Smooth muscle cell (in vitro differentiated cells): ENCODE measurements around the gene ATXN1. TPM values are rescaled to one million over a fixed set of nuclear protein-coding genes. Genes with fewer than 3 reads are reported as not detected.

Source experiments
- DNase-seq: peaks from one replicate; lab custom pipeline; 2025; ENCODE audit not compliant: unreplicated experiment; lab: John Stamatoyannopoulos, UW
- H2AFZ ChIP-seq: fragments of 200-600 bp; sonication (generic); 2 replicates; pipeline ENCODE4 v1.6.0; 2016; ENCODE audit warnings: antibody characterized with exemption, low read depth, mild to moderate bottlenecking
- H3F3A ChIP-seq: fragments of 200-600 bp; sonication (generic); 2 replicates; pipeline ENCODE4 v1.6.0; 2017; ENCODE audit warnings: antibody characterized with exemption, low read depth
- H3K27ac ChIP-seq: fragments of 200-600 bp; sonication (generic); 2 replicates; pipeline ENCODE4 v1.5.1; 2016; ENCODE audit warnings: low read depth, mild to moderate bottlenecking
- H3K27me3 ChIP-seq: fragments of 200-600 bp; sonication (generic); 2 replicates; pipeline ENCODE4 v1.6.1; 2016; ENCODE audit warnings: low read depth, mild to moderate bottlenecking
- H3K36me3 ChIP-seq: fragments of 200-600 bp; sonication (generic); 2 replicates; pipeline ENCODE4 v1.5.1; 2016; ENCODE audit warnings: low read depth
- H3K4me1 ChIP-seq: fragments of 200-600 bp; sonication (generic); 2 replicates; pipeline ENCODE4 v1.5.1; 2016; ENCODE audit warnings: low read depth
- H3K4me2 ChIP-seq: fragments of 200-600 bp; sonication (generic); 2 replicates; pipeline ENCODE4 v1.6.0; 2016; ENCODE audit warnings: mild to moderate bottlenecking
- H3K4me3 ChIP-seq: fragments of 200-600 bp; sonication (generic); 2 replicates; pipeline ENCODE4 v1.5.1; 2016; ENCODE audit warnings: mild to moderate bottlenecking
- H3K79me2 ChIP-seq: fragments of 200-600 bp; sonication (generic); 2 replicates; pipeline ENCODE4 v1.6.0; 2016; ENCODE audit warnings: low read depth, mild to moderate bottlenecking
- H3K9ac ChIP-seq: fragments of 200-600 bp; sonication (generic); 2 replicates; pipeline ENCODE4 v1.6.0; 2016; ENCODE audit warnings: low read depth
- H3K9me3 ChIP-seq: fragments of 200-600 bp; sonication (generic); replicated peaks from 2 replicates; pipeline ENCODE4 v1.5.1; 2016; ENCODE audit warnings: low read depth
- H4K20me1 ChIP-seq: fragments of 200-600 bp; sonication (generic); 2 replicates; pipeline ENCODE4 v1.6.0; 2016; ENCODE audit warnings: low read depth
- WGBS: methylation state at CpG from one replicate; pipeline ENCODE4 v1.1.7; 2016; ENCODE audit warnings: low lambda C conversion rate; 5-methylcytosine and 5-hydroxymethylcytosine counted together
- polyA plus RNA-seq: library from polyadenylated mRNA; unstranded; fragments of >200 nt; fragmentation: Nextera tagmentation; extraction: Ambion mirVana; gene quantifications from 2 replicates; pipeline ENCODE4 v1.2.1, GENCODE V29; 2016
- total RNA-seq: library from RNA; depleted of rRNA; stranded (reverse); fragments of >200 nt; gene quantifications from 2 replicates; pipeline ENCODE4 v1.2.3, GENCODE V29; 2014
- TF ChIP-seq, protein P1 (sequence below): fragments of 200-600 bp; sonication (generic); IDR thresholded peaks from 2 replicates; pipeline ENCODE4 v1.5.1; 2017; ENCODE audit warnings: borderline replicate concordance, mild to moderate bottlenecking, antibody characterized with exemption; ENCODE audit not compliant: insufficient read depth, poor library complexity, severe bottlenecking

ATXN1 gene
- total and polyA plus RNA-seq, 2 experiments from 2014 or later, result 17.9 to 40.6 TPM

DNA sequence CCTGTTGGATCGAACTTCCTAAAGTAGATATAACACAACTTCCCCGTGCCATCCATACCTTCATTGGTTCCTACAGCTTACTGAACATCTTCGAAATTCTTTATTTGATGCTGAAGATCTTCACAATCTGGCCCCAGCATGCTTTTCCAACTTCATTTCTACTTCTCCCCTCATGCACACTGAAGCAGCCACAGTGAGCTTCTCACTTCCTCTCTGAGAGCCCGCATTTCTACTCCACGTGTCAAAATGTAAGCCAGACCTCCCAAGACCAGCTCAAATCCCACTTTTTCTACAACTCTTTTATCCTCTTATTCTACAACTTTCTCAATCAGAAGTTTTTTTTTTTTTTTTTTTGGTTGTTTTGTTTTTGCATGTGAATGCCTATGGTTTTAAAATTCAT is 268.1 kb downstream of the ATXN1 start:
- no peak for DNase-seq

DNA sequence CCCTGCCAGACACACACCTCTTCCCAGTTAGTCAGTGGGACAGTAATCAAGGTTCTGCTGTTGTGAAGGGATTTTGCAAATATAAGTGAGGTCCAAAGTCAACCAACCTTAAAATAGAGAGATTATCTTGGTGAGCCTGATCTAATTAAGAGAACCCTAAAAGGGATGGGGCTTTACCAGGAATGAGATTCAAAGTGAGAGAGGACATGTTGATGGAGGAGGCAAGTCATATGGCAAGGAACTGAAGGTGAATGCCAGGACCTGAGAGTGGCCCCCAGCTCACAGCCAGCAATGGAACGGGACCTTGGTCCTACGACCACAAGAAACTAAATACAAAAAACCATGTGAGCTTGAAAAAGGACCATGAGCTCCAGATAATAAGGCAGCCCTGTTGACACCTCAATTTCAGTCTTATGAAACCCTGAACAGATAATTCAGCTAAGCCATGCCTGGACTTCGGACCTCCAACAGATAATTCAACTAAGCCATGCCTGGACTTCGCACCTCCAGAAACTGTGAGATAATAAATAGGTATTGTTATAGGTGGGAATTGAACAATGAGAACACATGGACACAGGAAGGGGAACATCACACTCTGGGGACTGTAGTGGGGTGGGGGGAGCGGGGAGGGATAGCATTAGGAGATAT is 269.5 kb downstream of the ATXN1 start:
- Histone ChIP-seq H3K4me1 (peaks cover 2% of the 10 kb centered on the region), H3K4me3 (no peak overlapping the region), H3K9ac (no peak overlapping the region), H4K20me1 (peaks cover 90% of the 10 kb centered on the region), H3F3A (no peaks in the 10 kb centered on the region), H3K36me3 (no peaks in the 10 kb centered on the region), H3K79me2 (peaks cover 35% of the 10 kb centered on the region), H3K4me2 (no peak overlapping the region), H2AFZ (no peak overlapping the region), H3K27me3 (no peaks in the 10 kb centered on the region), H3K27ac (no peak overlapping the region), H3K9me3 (no peaks in the 10 kb centered on the region)
- TF ChIP-seq, protein P1, sequence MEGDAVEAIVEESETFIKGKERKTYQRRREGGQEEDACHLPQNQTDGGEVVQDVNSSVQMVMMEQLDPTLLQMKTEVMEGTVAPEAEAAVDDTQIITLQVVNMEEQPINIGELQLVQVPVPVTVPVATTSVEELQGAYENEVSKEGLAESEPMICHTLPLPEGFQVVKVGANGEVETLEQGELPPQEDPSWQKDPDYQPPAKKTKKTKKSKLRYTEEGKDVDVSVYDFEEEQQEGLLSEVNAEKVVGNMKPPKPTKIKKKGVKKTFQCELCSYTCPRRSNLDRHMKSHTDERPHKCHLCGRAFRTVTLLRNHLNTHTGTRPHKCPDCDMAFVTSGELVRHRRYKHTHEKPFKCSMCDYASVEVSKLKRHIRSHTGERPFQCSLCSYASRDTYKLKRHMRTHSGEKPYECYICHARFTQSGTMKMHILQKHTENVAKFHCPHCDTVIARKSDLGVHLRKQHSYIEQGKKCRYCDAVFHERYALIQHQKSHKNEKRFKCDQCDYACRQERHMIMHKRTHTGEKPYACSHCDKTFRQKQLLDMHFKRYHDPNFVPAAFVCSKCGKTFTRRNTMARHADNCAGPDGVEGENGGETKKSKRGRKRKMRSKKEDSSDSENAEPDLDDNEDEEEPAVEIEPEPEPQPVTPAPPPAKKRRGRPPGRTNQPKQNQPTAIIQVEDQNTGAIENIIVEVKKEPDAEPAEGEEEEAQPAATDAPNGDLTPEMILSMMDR, result no peak
- WGBS, result 98% methylated on average over 5 of the region's 5 CpGs
- no peak for DNase-seq

More for the DNA sequence above, 268.1 kb downstream of the ATXN1 start:
- Histone ChIP-seq H3K79me2 (peaks cover 36% of the 10 kb centered on the region), H3K9me3 (no peaks in the 10 kb centered on the region), H3F3A (no peaks in the 10 kb centered on the region), H3K4me2 (no peak overlapping the region), H3K9ac (no peak overlapping the region), H2AFZ (no peak overlapping the region), H3K27me3 (no peaks in the 10 kb centered on the region), H3K27ac (no peak overlapping the region), H3K36me3 (no peaks in the 10 kb centered on the region), H4K20me1 (peaks cover 90% of the 10 kb centered on the region), H3K4me3 (no peak overlapping the region), H3K4me1 (peaks cover 13% of the 10 kb centered on the region)
- 93% methylated on average over 5 of the region's 5 CpGs for WGBS
- TF ChIP-seq, protein P1, result no peak

DNA sequence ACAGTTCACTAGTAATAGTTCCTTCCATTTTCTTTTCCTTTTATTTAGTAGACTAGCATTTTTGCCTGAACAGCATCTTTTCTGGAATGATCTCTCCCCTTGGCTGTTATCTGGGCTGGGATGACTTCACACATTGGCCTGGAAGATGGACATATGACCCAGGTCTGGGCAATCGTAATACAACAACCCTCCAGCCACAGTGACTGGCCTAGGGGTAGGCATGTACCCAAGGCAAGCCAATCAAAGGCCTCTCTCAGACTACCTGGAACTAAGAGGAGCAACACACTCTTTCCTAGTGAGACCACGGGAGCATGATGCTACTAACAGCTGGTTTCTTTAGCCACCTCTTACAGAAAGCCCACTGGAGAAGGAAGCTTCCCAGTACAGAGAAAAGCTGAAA is 270.6 kb downstream of the ATXN1 start:
- no peak overlapping the region for H3K4me2 ChIP-seq
- H3K4me3 ChIP-seq, result no peak overlapping the region
- H3K4me1 ChIP-seq, result no peaks in the 10 kb centered on the region
- peaks cover 90% of the 10 kb centered on the region for H4K20me1 ChIP-seq
- no peak for DNase-seq
- no peak overlapping the region for H2AFZ ChIP-seq
- TF ChIP-seq, protein P1, result no peak
- H3K27ac ChIP-seq, result no peak overlapping the region
- H3K36me3 ChIP-seq, result no peaks in the 10 kb centered on the region
- H3K9me3 ChIP-seq, result no peaks in the 10 kb centered on the region
- WGBS, result 86% methylated on average over 2 of the region's 2 CpGs
- peaks cover 27% of the 10 kb centered on the region for H3K79me2 ChIP-seq
- H3F3A ChIP-seq, result no peaks in the 10 kb centered on the region
- H3K27me3 ChIP-seq, result no peaks in the 10 kb centered on the region
- H3K9ac ChIP-seq, result no peak overlapping the region

DNA sequence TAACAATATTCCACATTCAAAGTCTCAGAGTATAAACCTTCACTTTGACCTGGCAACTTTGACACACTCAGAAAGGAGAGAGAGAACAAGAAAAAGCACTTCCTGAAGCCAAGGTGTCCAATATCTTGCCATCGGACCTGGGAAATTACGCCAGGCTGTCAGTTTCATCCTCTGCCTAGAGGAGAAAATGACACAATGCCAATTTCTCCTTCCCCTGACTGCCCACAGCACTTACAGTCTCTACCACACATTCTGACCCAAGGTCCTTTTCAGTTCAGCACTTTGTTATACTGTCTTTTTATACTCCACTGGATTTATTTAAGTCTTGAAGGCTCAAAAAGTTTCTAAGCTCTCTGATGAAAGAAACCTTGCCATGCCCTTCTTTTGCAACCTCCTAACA is 272.4 kb downstream of the ATXN1 start:
- Histone ChIP-seq H4K20me1 (peaks cover 74% of the 10 kb centered on the region), H3K79me2 (peaks cover 27% of the 10 kb centered on the region), H3K4me2 (no peak overlapping the region), H3K4me1 (no peaks in the 10 kb centered on the region), H3K9ac (no peak overlapping the region), H3K4me3 (no peak overlapping the region), H2AFZ (no peak overlapping the region), H3K9me3 (no peaks in the 10 kb centered on the region), H3F3A (no peaks in the 10 kb centered on the region), H3K27ac (no peak overlapping the region), H3K27me3 (no peaks in the 10 kb centered on the region), H3K36me3 (no peaks in the 10 kb centered on the region)
- no peak for DNase-seq
- 100% methylated on average over 2 of the region's 2 CpGs for WGBS
- TF ChIP-seq, protein P1, result no peak
